ENCODE measurements around the gene IRAK3.
"Not testable (repeated sequence)": the region's sequence is repeated elsewhere in the genome, so short reads cannot be mapped to it uniquely, and the experiment has no call there.

The IRAK3 gene

GRCh38 chr12:66217342-66217917 lies 28.4 kb downstream of the IRAK3 start:
- DNase-seq, result no peak

DNA sequence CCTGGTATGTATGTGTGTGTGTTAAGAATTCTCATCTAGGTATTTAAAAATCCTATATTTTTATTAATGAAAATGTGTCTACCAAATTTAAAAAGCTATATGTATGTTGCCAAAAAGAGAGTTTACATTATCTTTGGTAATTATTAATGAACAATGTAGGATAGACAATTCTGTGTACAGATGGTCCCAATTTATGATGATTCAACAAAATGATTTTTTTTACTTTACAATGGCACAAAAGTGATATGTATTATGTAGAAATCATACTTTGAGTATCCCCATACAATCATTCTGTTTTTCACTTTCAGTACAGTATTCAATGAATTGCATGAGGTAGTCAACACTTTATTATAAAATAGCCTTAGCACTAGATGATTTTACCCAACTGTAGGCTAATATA lies 39.4 kb downstream of the IRAK3 start:
- no peak for DNase-seq

- DNase-seq, result peak; percentile 80
Observed at GRCh38 chr12:66232263-66232662, 43.2 kb downstream of the IRAK3 start.

DNA sequence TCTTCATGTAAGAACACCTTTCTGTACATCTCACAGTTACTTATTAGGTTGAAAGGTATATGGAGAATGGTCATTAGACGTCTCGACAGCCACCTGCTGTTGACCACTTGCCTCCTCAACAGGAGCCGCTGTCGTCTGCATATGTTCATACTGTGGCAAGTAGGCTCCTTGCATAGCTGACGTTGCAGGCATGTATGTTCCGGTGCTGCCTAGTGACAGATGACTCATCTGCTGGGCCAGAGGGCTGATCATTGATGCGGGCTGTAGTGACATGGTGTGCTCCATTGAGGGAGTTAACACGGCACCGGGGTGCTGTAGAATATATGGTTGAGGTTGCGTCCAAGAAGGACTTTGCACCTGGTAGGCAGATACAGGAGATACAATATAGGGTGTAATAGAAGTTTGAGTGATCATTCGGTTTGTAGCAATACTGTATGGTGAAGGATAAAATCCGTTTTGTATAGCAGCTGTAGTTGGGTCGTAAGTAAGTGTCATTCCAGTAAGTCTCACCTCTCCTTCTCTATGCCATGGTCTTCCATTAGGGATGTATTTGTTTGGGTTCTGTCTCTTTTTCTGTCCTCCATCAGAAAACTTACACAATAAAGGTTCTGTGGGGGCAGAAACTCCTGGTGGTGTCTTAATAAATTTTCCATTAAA lies 45.2 kb downstream of the IRAK3 start:
- peak; percentile 76 for DNase-seq

GRCh38 chr12:66234773-66235625 lies 46.0 kb downstream of the IRAK3 start:
- peak; percentile 40 for DNase-seq

GRCh38 chr12:66235626-66236281 lies 46.7 kb downstream of the IRAK3 start:
- DNase-seq, result no peak

DNA sequence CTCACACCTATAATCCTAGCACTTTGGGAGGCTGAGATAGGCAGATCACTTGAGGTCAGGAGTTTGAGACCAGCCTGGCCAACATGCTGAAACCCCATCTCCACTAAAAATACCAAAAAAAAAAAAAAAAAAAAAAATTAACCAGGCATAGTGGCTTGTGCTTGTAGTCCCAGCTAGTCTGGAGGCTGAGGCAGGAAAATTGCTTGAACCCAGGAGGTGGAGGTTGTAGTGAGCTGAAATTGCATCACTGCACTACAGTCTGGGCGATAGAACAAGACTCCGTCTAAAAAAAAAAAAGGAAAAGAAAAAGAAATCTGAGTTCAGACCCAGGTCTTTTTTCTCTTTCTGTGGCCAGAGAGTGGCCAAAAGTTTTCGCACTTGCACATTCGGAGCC lies 47.3 kb downstream of the IRAK3 start:
- DNase-seq, result not testable (repeated sequence)

GRCh38 chr12:66236969-66237368 lies 48.0 kb downstream of the IRAK3 start:
- DNase-seq, result no peak

GRCh38 chr12:66237505-66238175 lies 48.6 kb downstream of the IRAK3 start:
- DNase-seq, result no peak

- no peak for DNase-seq
Observed at GRCh38 chr12:66239295-66239694, 50.3 kb downstream of the IRAK3 start.

DNA sequence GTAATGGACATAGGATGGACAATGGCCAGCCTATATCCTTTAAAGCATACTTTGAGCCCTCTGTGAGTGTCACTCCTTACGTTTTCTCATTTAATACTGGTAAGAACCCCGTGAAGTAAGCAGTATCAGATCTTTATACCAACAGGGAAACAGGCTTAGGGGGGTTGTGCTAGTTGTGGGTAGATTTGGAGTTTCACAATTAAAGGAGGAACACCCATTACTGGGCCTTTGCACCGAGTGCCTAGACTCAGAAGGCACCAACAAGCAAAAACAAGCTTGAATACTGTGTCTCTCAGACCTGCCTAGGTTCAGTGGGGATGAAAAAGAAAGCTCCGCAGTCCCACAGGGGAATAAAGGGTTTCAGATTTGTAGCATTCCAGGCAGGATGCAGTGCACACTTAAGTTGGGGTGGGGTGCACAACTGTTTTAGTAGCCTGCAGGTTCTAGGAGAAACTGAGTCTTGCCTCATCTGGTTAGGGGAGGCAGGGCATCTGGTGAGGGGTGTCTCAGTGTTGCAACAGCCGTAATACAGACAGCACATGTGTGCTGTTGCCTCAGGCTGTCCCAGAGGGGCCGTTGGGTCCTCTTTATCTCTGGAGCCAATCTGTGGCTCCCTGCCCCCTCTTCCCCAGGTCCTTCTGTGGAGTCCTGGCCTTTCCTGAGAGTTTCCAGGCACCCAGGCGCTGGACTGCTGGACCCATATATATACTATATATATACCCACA lies 51.2 kb downstream of the IRAK3 start:
- no peak for DNase-seq

DNA sequence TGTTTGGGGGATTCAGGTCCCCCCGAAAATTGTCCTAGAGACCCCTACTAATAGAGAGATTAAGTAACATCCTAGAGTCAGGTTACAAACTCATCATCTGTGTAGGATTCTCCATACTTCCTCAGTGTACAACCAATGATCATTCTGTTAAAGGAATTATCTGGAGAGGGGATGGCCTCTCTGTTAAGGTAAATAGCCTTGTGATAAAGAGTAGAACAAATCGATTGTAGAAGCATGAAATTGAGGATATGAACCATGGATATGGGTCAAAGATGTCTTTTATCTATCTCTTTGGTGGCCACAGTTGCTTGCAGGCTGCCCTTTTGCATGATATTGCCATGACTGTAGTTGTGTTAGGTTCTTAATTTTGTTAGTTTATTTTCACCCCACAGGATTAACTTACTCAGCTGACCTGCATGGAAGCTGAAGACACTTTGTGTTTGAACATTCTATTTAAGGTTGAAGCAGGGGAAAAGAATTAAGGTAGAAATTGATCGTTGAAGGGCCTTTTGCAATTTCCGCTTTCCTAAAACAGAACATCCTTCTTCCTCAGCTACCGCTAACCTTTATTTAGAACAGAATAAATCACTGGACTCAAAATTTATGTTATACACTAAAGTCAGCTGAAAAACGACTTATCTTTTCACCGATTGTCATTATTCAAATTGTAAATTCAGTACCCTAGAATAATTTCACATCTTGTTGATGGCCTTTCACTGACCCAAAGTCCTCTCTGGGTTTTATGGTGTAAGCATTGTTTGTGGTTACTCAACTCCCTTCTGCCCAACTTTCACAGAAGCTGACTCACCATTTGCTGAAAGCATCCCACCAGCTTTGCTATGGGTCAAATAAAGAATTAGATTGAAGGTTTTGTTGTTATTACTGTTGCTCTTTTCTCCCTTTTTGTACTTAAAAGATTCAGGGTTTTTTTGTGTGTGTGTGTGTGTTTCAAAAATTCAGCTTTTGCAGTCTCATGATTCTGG lies 52.3 kb downstream of the IRAK3 start:
- DNase-seq, result no peak

- no peak for DNase-seq
Observed at GRCh38 chr12:66242311-66242710, 53.3 kb downstream of the IRAK3 start.

- no peak for DNase-seq
Observed at GRCh38 chr12:66243911-66244310, 54.9 kb downstream of the IRAK3 start.

GRCh38 chr12:66244446-66244845 lies 55.4 kb downstream of the IRAK3 start:
- DNase-seq, result no peak

- no peak for DNase-seq
Observed at GRCh38 chr12:66247741-66248140, 58.7 kb downstream of the IRAK3 start.

DNA sequence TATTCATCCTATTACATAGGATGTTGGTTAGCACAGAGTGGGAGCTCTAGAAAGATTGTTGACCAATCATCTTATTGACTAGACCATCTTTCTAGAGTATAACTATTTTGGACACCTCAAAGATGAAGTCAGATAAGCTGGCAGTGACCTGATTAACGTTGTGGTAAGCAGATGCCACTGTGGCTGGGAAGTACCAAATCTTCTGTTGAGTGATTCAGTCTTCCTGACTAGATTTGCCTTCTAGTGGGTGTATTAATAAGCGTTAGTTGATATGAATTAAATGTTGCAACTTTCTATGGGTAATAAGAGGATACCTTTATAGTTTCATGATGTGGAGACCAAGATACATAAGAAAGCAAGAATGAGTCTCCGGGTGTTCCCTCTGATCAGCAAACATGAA lies 62.0 kb downstream of the IRAK3 start:
- DNase-seq, result no peak

DNA sequence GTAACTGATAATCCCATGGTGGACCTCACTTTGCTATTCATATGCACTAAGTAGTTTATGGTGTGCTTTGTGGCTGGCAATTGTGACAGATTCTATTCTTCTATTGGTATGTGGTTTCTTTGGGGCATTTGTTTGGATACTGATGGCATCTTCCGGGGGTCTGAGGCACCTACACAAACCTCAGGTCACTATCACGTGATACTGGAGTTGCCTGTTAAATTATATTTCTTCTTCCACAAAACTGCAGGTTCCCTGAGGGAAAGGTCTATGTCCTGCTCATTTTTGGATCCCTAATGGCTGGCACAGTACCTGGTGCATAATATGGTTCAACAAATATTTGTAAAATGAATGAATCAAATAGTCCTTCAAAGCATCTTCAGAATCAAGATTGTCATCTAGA lies 63.8 kb downstream of the IRAK3 start:
- DNase-seq, result no peak

- DNase-seq, result no peak
Observed at GRCh38 chr12:66255737-66256136, 66.7 kb downstream of the IRAK3 start.

DNA sequence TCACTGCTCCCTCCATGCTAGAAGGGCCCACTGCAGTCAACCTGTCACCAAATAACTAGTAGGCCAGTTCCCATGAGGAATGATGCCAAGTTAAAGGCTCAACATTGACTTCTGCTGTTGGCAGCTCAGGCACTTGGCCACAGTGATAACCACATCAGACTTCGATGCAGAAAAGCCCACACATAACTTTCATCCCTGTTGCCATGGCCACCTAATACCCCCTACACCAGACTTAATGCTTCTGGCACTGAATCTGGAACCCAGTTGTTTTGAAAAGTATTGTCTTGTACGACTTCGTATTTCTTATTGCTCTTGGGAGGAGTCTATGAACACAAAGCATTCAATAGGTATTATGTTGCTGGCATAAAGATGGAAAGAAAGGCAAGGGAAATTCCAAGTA lies 69.0 kb downstream of the IRAK3 start:
- no peak for DNase-seq

GRCh38 chr12:66262737-66263136 lies 73.7 kb downstream of the IRAK3 start:
- DNase-seq, result no peak
